OCI-LY7 (cell line): Measurements from ENCODE around the gene GGCX.

Source experiments
- EZH2phosphoT487 ChIP-seq: fragments of 200-600 bp; sonication (generic); IDR thresholded peaks from 2 replicates; pipeline ENCODE4 v1.6.1; 2018; ENCODE audit warnings: low read depth, borderline replicate concordance, mild to moderate bottlenecking, mixed run types, antibody characterized with exemption, low read length, moderate library complexity, mixed read lengths
- TF ChIP-seq, protein P1 (sequence below): fragments of 200-600 bp; sonication (generic); conservative IDR thresholded peaks from 2 replicates; pipeline ENCODE4 v1.5.1; 2014; ENCODE audit warnings: mild to moderate bottlenecking, antibody characterized with exemption, low read length, moderate library complexity, mixed read lengths

- TF ChIP-seq, protein P1, sequence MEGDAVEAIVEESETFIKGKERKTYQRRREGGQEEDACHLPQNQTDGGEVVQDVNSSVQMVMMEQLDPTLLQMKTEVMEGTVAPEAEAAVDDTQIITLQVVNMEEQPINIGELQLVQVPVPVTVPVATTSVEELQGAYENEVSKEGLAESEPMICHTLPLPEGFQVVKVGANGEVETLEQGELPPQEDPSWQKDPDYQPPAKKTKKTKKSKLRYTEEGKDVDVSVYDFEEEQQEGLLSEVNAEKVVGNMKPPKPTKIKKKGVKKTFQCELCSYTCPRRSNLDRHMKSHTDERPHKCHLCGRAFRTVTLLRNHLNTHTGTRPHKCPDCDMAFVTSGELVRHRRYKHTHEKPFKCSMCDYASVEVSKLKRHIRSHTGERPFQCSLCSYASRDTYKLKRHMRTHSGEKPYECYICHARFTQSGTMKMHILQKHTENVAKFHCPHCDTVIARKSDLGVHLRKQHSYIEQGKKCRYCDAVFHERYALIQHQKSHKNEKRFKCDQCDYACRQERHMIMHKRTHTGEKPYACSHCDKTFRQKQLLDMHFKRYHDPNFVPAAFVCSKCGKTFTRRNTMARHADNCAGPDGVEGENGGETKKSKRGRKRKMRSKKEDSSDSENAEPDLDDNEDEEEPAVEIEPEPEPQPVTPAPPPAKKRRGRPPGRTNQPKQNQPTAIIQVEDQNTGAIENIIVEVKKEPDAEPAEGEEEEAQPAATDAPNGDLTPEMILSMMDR = no peak
- no peak for TF ChIP-seq EZH2phosphoT487
These were observed 23.1 kb upstream of the GGCX start, which contains the start of gene VAMP5 for GRCh38 chr2:85584354-85584856.
